IPS-18c (cell line): ENCODE measurements around the gene BNC1.
"Not testable (repeated sequence)": the region's sequence is repeated elsewhere in the genome, so short reads cannot be mapped to it uniquely, and the experiment has no call there.

Source experiments
- H3K4me3 ChIP-seq: 2 replicates; pipeline ENCODE4 v1.7.0; 2013; ENCODE audit warnings: low read depth, mild to moderate bottlenecking, low read length, moderate library complexity; ENCODE audit not compliant: insufficient read depth
- H3K9me3 ChIP-seq: one replicate; pipeline ENCODE4 v1.6.1; 2013; ENCODE audit warnings: mild to moderate bottlenecking, low read length, moderate library complexity; ENCODE audit not compliant: control insufficient read depth, insufficient read depth

BNC1 gene

DNA sequence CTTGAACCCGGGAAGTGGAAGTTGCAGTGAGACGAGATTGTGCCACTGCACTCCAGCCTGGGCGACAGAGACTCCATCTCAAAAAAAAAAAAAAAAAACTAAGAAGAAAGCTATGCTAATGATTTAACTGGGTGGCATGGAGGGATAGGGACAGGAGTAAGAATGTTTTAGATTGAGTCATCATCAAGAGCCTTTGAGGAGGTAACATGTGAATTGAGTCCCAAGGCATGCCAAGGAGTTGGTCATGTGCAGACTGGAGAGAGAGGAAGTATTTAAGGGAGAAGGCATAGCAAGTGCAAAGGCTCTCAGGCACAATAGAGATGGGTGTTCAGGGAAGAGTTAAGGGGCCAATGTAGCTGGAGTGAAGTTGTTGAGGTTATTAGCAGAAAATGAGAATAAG, 9.1 kb downstream of the BNC1 start:
- Histone ChIP-seq H3K4me3 (no peak overlapping the region), H3K9me3 (no peaks in the 10 kb centered on the region)

DNA sequence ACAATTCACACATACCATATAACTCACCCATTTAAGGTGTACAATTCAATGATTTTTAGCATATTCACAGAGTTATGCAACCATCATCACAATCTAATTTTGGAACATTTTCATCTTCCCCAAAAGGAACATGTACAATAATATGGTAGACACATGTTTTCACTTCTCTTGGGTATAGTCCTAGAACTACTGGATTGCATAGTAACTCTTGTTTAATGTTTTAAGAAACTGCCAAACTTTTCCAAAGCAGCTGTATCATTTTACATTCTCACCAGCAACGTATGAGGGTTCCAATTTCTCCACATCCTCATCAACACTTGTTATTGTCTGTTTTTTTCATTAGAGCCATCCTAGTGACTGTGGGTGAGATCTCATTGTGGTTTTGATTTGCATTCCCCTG, 14.3 kb downstream of the BNC1 start:
- H3K9me3 ChIP-seq: no peaks in the 10 kb centered on the region
- no peak overlapping the region for H3K4me3 ChIP-seq

DNA sequence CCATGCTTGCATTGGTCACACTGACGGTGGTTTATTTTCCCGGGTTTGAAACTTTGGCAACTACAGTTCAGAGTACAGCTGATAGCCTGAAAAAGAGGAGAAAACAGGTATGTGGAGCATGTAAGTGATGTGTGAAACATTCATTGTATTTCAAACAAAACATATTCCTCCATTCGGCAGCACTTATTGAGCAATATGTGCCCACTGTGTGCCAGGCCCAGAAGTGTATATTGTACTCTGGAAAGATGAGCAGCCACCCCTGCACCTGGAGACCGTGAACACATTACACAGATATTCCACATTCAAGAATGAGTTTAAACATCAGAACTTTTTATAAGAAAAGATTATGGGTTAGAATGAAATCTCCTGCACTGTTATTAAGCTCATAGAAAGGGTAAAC, 16.3 kb downstream of the BNC1 start:
- Histone ChIP-seq H3K4me3 (no peak overlapping the region), H3K9me3 (no peaks in the 10 kb centered on the region)

DNA sequence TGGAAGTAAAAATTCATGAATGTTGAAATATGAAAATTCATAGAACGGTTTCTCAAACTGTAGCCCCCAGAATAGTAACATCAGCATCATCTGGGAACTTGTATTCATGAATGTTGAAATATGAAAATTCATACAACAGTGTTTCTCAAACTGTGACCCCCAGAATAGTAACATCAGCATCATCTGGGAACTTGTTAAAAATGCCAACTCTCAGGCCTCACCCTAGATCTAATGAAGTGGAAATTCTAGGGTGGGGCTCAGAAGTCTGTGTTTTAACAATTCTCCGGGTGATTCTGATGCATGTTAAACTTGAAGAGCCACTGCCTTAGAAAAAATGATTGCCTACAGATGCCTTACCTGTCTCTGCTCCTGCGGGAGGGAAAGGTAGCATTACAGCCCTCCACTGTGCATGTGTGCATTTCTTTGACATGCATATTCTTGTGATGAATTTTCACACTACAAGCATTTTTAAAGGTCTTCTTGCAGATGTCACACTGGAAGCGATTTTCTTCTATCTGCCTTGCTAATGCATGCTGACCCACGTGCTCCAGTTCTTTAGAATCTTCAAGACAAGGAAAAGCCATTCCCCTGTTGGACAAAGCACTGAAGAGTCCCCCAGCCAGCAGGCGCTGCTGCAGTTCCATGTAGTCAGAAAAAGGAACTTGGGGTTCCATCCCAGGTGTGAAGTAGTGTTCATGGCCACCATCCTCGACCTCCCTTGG, 21.7 kb downstream of the BNC1 start:
- H3K9me3 ChIP-seq: no peaks in the 10 kb centered on the region
- no peak overlapping the region for H3K4me3 ChIP-seq

DNA sequence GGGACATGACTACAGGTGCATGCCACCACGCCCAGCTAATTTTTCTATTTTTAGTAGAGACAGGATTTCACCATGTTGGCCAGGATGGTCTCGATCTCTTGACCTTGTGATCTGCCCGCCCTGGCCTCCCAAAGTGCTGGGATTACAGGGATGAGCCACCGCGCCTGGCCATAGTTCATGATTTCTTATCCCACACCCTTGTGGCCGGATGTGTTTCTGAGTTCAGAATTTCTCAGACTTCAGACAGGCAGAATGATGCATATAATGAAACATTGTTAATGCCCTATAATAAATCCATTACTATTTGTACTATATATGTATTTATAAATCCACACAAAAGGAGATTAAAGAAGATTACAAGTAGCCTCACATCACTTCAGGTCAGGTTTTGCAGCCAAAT, 22.3 kb downstream of the BNC1 start:
- not testable (repeated sequence) for H3K4me3 ChIP-seq, H3K9me3 ChIP-seq

DNA sequence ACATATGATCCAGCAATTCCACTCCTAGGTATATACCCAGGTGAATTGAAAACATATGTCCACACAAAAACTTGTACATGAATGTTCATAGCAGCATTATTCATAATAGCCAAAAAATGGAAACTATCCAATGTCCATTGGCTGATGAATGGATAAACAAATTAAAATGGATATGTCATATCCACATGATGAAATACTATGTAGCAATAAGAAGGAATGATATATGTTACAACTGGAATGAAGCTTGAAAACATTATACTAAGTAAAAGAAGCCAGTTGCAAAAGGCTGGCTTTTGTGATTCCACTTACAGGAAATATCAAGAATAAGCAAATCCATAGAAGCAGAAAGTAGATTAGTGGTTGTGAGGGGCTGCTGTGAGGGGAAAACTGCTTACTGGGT, 33.7 kb downstream of the BNC1 start:
- Histone ChIP-seq H3K9me3 (no peaks in the 10 kb centered on the region), H3K4me3 (no peak overlapping the region)

DNA sequence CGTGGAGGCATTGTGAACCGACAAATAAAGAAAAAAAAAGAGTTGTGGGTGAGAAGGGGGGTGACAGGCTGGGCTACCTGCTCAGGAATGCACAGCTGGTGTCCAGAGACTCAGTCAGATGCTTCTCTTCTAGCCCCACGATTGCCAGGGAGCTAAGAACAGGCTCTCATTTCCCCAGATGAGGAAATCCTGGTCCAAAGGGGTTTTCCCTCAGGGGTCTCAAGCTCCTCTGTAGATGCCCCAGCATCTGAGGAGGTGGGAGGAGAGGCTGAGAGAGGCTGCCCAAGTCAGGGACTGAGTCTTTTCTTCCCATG, 35.5 kb downstream of the BNC1 start:
- no peak overlapping the region for H3K4me3 ChIP-seq
- no peaks in the 10 kb centered on the region for H3K9me3 ChIP-seq

DNA sequence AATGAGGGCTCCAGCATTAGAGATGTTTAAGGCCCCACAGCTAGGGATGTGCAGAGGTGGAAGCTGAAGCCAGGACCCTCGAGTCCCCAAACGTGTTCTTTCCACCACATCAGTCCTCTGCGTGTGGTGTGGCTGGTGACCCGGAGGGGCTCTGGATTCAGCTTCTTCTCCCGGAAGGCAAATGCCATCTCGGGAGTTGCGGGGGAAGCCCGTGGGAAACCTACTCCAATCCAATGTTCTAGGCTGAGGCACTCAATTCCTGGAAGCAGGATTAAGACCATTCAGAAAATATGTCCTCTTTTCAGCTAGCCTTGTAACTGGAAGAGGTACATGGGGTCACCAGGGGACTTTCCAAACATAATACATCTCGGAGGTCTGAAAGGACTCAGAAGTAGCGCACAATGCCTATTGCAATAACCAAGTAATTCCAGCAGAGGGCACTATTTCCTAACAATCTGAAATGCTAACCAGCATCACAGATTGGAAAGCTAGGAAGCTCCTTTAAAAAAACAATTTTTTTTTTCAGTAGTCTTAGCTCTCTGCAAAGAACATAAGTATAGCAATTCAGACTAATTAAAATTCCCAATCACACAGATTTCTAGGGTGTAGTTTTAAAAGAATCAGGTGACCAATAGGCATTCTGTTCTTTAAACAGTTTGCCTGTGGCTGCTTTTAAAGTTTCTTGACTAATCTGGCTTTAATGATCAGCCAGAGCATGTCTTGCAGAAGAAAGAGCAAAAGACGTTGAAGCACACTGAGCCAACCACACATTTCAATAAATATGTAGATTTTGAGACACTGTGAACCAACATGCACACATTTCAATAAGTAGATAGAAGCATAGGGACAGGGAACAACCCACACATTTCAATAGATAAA, 36.1 kb downstream of the BNC1 start:
- Histone ChIP-seq H3K9me3 (no peaks in the 10 kb centered on the region), H3K4me3 (no peak overlapping the region)

DNA sequence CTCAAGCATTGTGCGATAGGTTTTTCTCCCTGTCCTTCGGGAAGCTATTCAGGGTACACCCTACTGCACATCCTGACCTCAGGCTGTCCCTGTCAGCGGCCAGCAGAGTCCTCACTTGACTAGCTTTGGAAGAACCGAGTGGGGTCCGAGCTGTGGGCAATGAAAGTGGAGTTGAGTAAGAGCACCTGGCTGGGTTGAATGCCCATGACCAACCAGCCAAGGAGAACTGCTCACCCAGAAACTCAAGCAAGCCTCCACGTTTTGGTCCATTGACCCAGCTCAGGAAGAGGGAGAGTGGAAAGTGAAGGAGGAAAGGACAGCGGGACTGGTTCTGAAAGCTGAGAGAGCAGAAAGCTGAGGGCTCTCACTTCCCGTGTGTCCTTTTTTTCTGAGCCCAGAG, 40.8 kb downstream of the BNC1 start:
- Histone ChIP-seq H3K4me3 (no peak overlapping the region), H3K9me3 (no peaks in the 10 kb centered on the region)

DNA sequence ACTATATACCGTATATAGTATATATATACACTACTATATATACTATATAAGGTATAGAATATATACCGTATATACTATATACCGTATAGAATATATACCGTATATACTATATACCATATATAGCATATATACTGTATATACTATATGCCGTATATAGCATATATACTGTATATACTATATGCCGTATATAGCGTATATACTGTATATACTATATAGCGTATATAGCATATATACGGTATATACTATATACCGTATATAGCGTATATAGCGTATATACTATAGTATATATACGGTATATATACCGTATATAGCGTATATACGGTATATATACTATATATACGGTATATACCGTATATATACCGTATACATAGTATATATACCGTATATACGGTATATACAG, 54.2 kb downstream of the BNC1 start:
- Histone ChIP-seq H3K9me3 (no peaks in the 10 kb centered on the region), H3K4me3 (no peak overlapping the region)

DNA sequence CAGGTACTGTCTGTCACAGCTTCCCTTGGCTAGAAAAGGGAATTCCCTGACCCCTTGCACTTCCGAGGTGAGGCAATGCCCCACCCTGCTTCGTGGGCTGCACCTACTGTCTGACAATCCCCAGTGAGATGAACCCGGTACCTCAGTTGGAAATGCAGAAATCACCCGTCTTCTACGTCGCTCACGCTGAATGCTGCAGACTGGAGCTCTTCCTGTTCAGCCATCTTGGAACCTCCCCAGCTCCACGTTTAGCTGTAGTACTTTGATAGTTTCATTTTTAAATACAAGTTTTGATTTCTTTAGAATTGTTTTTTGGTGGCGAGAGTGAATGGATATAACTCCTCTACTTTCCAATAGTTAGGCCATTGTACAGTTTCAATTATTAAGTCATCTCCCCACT, 59.0 kb downstream of the BNC1 start:
- no peak overlapping the region for H3K4me3 ChIP-seq
- H3K9me3 ChIP-seq: no peaks in the 10 kb centered on the region

DNA sequence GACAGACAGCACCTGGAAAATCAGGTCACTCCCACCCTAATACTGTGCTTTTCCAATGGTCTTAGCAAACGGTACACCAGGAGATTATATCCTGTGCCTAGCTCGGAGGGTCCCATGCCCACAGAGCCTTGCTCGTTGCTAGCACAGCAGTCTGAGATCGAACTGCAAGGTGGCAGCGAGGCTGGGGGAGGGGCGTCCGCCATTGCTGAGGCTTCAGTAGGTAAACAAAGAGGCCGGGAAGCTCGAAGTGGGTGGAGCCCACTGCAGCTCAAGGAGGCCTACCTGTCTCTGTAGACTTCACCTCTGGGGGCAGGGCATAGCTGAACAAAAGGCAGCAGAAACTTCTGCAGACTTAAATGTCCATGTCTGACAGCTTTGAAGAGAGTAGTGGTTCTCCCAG, 62.7 kb downstream of the BNC1 start:
- H3K9me3 ChIP-seq, H3K4me3 ChIP-seq: not testable (repeated sequence)

DNA sequence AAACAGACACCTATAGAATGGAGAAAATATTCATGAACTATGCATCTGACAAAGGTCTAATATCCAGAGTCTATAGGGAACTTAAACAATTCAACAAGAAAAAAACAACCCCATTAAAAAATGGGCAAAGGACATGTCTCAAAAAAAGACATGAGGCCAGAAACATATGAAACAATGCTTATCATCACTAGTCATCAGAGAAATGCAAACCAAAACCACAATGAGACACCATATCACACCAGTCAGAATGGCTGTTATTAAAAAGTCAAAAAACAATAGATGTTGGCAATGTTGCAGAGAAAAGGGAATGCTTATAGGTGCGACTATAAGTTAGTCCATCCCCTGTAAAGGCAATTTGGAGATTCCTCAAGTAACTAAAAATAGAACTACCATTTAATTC, 65.4 kb downstream of the BNC1 start:
- Histone ChIP-seq H3K4me3 (no peak overlapping the region), H3K9me3 (no peaks in the 10 kb centered on the region)

DNA sequence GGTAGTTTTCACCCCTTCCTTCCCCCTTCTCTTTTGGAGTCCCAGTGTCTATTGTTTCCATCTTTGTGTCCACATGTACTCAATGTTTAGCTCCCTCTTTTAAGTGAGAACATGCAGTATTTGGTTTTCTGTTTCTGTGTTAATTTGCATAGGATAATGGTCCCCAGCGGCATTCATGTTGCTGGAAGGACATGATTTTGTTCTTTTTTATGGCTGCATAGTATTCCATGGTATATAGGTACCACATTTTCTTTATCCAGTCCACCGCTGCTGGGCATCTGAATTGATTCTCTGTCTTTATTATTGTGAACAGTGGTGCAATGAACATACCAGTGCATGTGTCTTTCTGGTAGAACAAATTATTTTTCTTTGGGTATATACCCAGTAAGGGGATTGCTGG, 69.2 kb downstream of the BNC1 start:
- Histone ChIP-seq H3K4me3 (no peak overlapping the region), H3K9me3 (no peaks in the 10 kb centered on the region)

DNA sequence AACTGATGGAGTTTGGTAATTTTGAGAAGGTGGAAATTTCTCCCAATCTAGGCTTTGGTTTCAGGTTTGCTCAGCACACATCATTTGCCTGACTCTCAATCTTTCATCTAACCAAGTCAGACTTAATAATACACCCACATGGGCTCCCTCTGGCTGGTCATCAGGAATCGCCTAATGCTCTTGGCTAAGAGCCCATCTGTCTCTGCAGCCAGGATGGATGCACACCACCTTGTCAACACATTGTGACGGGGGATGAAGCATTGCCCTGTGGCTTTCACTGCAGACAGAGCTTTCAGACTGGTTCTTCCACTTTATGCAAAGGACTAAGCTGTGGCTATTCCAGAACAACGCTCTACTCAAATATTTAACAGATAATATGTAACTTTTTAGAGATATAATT, 73.8 kb downstream of the BNC1 start:
- Histone ChIP-seq H3K4me3 (no peak overlapping the region), H3K9me3 (no peaks in the 10 kb centered on the region)

DNA sequence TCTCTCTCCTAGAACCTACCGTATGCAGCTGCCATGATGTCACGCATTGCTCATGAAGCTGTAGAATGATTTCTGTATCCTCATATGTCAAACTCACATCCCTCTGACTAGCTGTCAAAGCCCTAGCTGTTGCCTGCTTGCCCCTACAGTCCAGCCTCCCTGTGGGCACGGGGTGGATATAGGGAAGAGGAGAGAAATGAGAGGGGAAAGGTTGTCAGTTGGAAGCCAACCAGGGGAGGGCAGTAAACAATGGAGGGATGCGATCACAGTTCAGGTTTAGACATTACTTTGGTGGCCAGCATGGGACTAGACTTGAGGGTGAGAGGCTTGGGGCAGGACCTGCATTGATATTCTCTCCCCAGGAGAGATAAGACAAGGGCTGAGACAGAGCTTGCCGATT, 75.1 kb downstream of the BNC1 start:
- Histone ChIP-seq H3K4me3 (no peak overlapping the region; the same call in 1 of the 2 replicates), H3K9me3 (no peaks in the 10 kb centered on the region)

DNA sequence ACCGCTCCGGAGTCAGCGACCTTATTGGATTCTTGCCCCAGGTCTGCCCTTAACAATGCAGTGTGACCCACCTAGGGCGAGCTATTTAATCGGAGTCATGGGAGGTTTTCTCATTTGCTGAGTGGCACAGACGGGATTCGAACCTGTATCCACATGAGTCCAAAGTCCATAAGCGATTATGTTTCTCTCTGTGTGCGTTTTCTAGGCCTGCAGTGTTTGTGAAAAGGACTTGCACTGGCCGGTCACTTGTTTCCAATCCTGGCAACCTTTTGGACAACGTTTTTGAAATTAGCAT, 76.2 kb downstream of the BNC1 start:
- peak overlapping the region; percentile 67 for H3K4me3 ChIP-seq
- H3K9me3 ChIP-seq: no peaks in the 10 kb centered on the region

DNA sequence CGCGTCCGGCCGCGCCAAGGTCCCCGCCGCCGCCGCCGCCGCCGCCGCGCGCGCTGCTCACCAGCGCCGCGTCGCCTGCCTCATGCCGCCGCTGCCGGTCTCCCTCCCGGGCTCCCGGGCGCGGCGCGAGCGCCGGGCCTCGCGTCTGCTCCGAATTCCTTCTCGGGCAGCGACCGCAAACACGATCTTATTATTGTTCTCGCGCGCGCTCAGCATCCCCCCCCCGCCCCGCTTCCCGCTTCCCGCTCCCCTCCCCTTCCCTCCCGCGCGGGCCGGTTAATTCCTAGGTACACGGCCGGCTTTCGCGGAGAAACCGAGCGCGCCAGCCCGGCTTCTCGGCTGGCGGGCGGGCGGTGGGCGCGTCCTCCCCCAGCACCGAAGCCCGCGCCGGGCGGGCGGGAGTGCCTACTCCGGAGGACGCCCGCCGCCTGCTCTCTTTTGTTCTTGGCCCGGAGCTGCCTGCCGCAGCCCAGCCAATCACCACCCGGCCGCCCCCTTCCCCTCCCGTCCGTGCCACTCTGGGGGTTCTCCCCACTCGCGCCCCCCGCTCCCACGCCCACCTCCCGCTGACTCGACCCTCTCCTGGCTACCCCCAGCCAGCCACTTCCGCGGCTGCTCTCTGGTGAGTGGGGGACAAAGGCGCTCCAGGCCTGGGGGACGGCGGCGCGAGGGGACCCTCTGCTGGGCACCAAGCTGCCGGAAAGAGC, 76.7 kb downstream of the BNC1 start, which contains the start of gene HDGFL3:
Gene HDGFL3, minus strand, starts transcription at position 164 of the 707 bp plus-strand sequence. CDS start 409 bp downstream, outside the sequence.
- Histone ChIP-seq H3K4me3 (peak within 1 kb of the TSS; percentile 83), H3K9me3 (no peaks in the 10 kb centered on the region)
